Neuronal stem cell (in vitro differentiated cells): ENCODE results near the gene KCNK7.
A peak's percentile ranks its signal among the peaks of the same experiment; 100 is the strongest.

Experiments
- DNase-seq: peaks from one replicate; pipeline ENCODE4 v3.0.0-alpha.2; 2013; ENCODE audit warnings: low spot score
- H2AFZ ChIP-seq: one replicate; pipeline ENCODE4 v1.6.1; 2013; ENCODE audit warnings: mild to moderate bottlenecking, low read length, inconsistent platforms
- H2AK5ac ChIP-seq: 2 replicates; pipeline ENCODE4 v1.6.1; 2013; ENCODE audit warnings: low read depth, mild to moderate bottlenecking, inconsistent platforms, low read length, moderate library complexity, mixed read lengths
- H2BK120ac ChIP-seq: 2 replicates; pipeline ENCODE4 v1.6.1; 2013; ENCODE audit warnings: low read depth, mild to moderate bottlenecking, inconsistent platforms, low read length, moderate library complexity, mixed read lengths
- H2BK12ac ChIP-seq: one replicate; pipeline ENCODE4 v1.6.1; 2013; ENCODE audit warnings: low read length, inconsistent platforms
- H2BK15ac ChIP-seq: 2 replicates; pipeline ENCODE4 v1.6.1; 2013; ENCODE audit warnings: mild to moderate bottlenecking, low read length, inconsistent platforms, mixed read lengths
- H2BK5ac ChIP-seq: one replicate; pipeline ENCODE4 v1.6.1; 2013; ENCODE audit warnings: inconsistent platforms, mild to moderate bottlenecking, low read length, moderate library complexity
- H3K14ac ChIP-seq: one replicate; pipeline ENCODE4 v1.6.1; 2013; ENCODE audit warnings: low read length, inconsistent platforms
- H3K18ac ChIP-seq: 2 replicates; pipeline ENCODE4 v1.6.1; 2013; ENCODE audit warnings: low read length, inconsistent platforms
- H3K23ac ChIP-seq: 2 replicates; pipeline ENCODE4 v1.6.1; 2013; ENCODE audit warnings: low read depth, mild to moderate bottlenecking, mixed read lengths, low read length, inconsistent platforms; ENCODE audit not compliant: poor library complexity
- H3K27ac ChIP-seq: replicated peaks from 3 replicates; pipeline ENCODE4 v1.5.1; 2013; ENCODE audit warnings: low read length, inconsistent platforms
- H3K27me3 ChIP-seq, 3 experiments: 2 replicates each; pipeline ENCODE4 v1.6.1; 2013; ENCODE audit warnings: low read length in 3 of 3, mild to moderate bottlenecking in 2 of 3, inconsistent platforms in 1 of 3, low read depth in 1 of 3, mixed read lengths in 1 of 3, moderate library complexity in 1 of 3; ENCODE audit not compliant: control insufficient read depth in 3 of 3, insufficient read depth in 3 of 3
- H3K36me3 ChIP-seq, 2 donors: replicated peaks in 1 of 2; 2 replicates each; pipeline ENCODE4 v1.6.1; 2013; ENCODE audit warnings: low read length in 2 of 2; ENCODE audit not compliant: control insufficient read depth in 2 of 2, insufficient read depth in 2 of 2
- H3K4ac ChIP-seq: 2 replicates; pipeline ENCODE4 v1.6.1; 2013; ENCODE audit warnings: inconsistent platforms, mild to moderate bottlenecking, low read length, moderate library complexity
- H3K4me1 ChIP-seq, 2 donors: 1 replicate in 1 of 2; 2 replicates in 1 of 2; pipeline ENCODE4 v1.6.1; 2013; ENCODE audit warnings: low read length in 2 of 2, low read depth in 1 of 2; ENCODE audit not compliant: control insufficient read depth in 2 of 2, insufficient read depth in 1 of 2
- H3K4me2 ChIP-seq: one replicate; pipeline ENCODE4 v1.6.1; 2013; ENCODE audit warnings: mild to moderate bottlenecking, low read length, inconsistent platforms; ENCODE audit not compliant: insufficient read depth, poor library complexity, severe bottlenecking
- H3K4me3 ChIP-seq, 2 donors: 2 replicates each; pipeline ENCODE4 v1.5.1; 2013; ENCODE audit warnings: low read length in 2 of 2, mild to moderate bottlenecking in 2 of 2, inconsistent platforms in 1 of 2, moderate library complexity in 1 of 2
- H3K79me1 ChIP-seq: one replicate; pipeline ENCODE4 v1.6.1; 2013; ENCODE audit warnings: low read depth, mild to moderate bottlenecking, inconsistent platforms, low read length, moderate library complexity
- H3K9ac ChIP-seq: one replicate; pipeline ENCODE4 v1.6.1; 2013; ENCODE audit warnings: mild to moderate bottlenecking, low read depth, low read length, inconsistent platforms; ENCODE audit not compliant: poor library complexity
- H3K9me3 ChIP-seq, 2 donors: replicated peaks in 1 of 2; 2 replicates each; pipeline versions ENCODE3 to v1.6.1; 2013; ENCODE audit warnings: low read length in 2 of 2, mild to moderate bottlenecking in 2 of 2, inconsistent platforms in 1 of 2, low read depth in 1 of 2, mixed read lengths in 1 of 2, moderate library complexity in 1 of 2; ENCODE audit not compliant: control insufficient read depth in 2 of 2, insufficient read depth in 1 of 2
- H4K8ac ChIP-seq: one replicate; pipeline ENCODE4 v1.6.1; 2013; ENCODE audit warnings: low read depth, mild to moderate bottlenecking, inconsistent platforms, low read length, moderate library complexity
- H4K91ac ChIP-seq: one replicate; pipeline ENCODE4 v1.6.1; 2013; ENCODE audit warnings: low read length, low read depth, mild to moderate bottlenecking, inconsistent platforms; ENCODE audit not compliant: poor library complexity
- WGBS, 2 donors: extraction: QIAGEN DNeasy Blood & Tissue Kit; methylation state at CpG; one replicate each; pipeline ENCODE4 v1.1.7; 2013; ENCODE audit warnings: missing lambda C conversion rate in 2 of 2, mixed read lengths in 1 of 2; ENCODE audit not compliant: insufficient read length in 2 of 2, insufficient replicate concordance in 1 of 2; ENCODE audit errors: extremely low coverage in 2 of 2; 5-methylcytosine and 5-hydroxymethylcytosine counted together

KCNK7 gene

GRCh38 chr11:65590240-65590738 lies 5.3 kb downstream of the KCNK7 start:
- Histone ChIP-seq H2BK5ac (peak overlapping the region; percentile 28), H3K27ac (peak overlapping the region; percentile 38), H3K9ac (no peak overlapping the region), H2BK12ac (no peak overlapping the region), H2BK15ac (peak overlapping the region; percentile 46), H3K14ac (no peak overlapping the region), H2BK120ac (no peak overlapping the region), H3K23ac (no peak overlapping the region), H4K8ac (no peak overlapping the region), H3K4me3 (no peak overlapping the region), H3K9me3 (peaks cover 0 to 3% of the 10 kb centered on the region in 2 donors), H4K91ac (no peak overlapping the region), H3K36me3 (no peaks in the 10 kb centered on the region), H3K79me1 (peaks cover 2% of the 10 kb centered on the region), H3K4me1 (peaks cover 28 to 43% of the 10 kb centered on the region in 2 donors), H2AK5ac (peak overlapping the region; percentile 78), H3K27me3 (peaks cover 0 to 31% (median 6%) of the 10 kb centered on the region in 3 experiments), H3K4me2 (no peak overlapping the region), H3K4ac (no peak overlapping the region), H3K18ac (no peak overlapping the region), H2AFZ (peak overlapping the region; percentile 14)
- DNase-seq: no peak
- WGBS, 2 donors: no CpG with 5 or more reads among the region's 8 CpGs

GRCh38 chr11:65589444-65590239 lies 6.0 kb downstream of the KCNK7 start:
- Histone ChIP-seq H3K27me3 (peaks cover 0 to 38% (median 6%) of the 10 kb centered on the region in 3 experiments), H3K27ac (peak overlapping the region; percentile 38), H2BK120ac (no peak overlapping the region), H4K91ac (no peak overlapping the region), H3K4me2 (no peak overlapping the region), H2BK12ac (peak overlapping the region; percentile 60), H2BK5ac (peak overlapping the region; percentile 28), H3K4me3 (no peak overlapping the region), H4K8ac (no peak overlapping the region), H3K14ac (no peak overlapping the region), H3K36me3 (no peaks in the 10 kb centered on the region), H3K4ac (no peak overlapping the region), H2AFZ (peak overlapping the region; percentile 14), H3K79me1 (peaks cover 2% of the 10 kb centered on the region), H2BK15ac (peak overlapping the region; percentile 46), H3K9me3 (peaks cover 0 to 3% of the 10 kb centered on the region in 2 donors), H3K23ac (no peak overlapping the region), H3K4me1 (peaks cover 30 to 45% of the 10 kb centered on the region in 2 donors), H3K18ac (peak overlapping the region; percentile 53), H3K9ac (no peak overlapping the region), H2AK5ac (peak overlapping the region; percentile 23)
- no CpG with 5 or more reads among the region's 9 CpGs for WGBS, 2 donors
- DNase-seq: no peak

GRCh38 chr11:65588199-65589054 lies 7.2 kb downstream of the KCNK7 start:
- H2BK12ac ChIP-seq: no peak overlapping the region
- H4K91ac ChIP-seq: no peak overlapping the region
- no peak for DNase-seq

More at GRCh38 chr11:65588199-65589054, 7.2 kb downstream of the KCNK7 start:
- Histone ChIP-seq H2AK5ac (peak overlapping the region; percentile 40), H2BK120ac (no peak overlapping the region), H2AFZ (no peak overlapping the region), H3K36me3 (no peaks in the 10 kb centered on the region), H3K18ac (peak overlapping the region; percentile 61), H3K4me3 (no peak overlapping the region), H3K14ac (no peak overlapping the region), H3K9me3 (peaks cover 0 to 3% of the 10 kb centered on the region in 2 donors), H2BK5ac (peak overlapping the region; percentile 2), H4K8ac (no peak overlapping the region), H3K79me1 (no peaks in the 10 kb centered on the region), H3K27me3 (peaks cover 0 to 45% (median 4%) of the 10 kb centered on the region in 3 experiments), H2BK15ac (peak overlapping the region; percentile 66), H3K9ac (no peak overlapping the region), H3K4me2 (no peak overlapping the region), H3K23ac (peak overlapping the region; percentile 6), H3K4ac (no peak overlapping the region), H3K27ac (no peak overlapping the region), H3K4me1 (peaks cover 34 to 49% of the 10 kb centered on the region in 2 donors)
- no CpG with 5 or more reads among the region's 13 CpGs for WGBS, 2 donors
